Right lobe of liver (tissue), 4 donors: ENCODE results near the gene MACROD2.

Experiments
- POLR2A ChIP-seq: fragments of 450-650 bp; IDR thresholded peaks from one replicate; pipeline ENCODE4 v1.6.1; 2017; ENCODE audit warnings: antibody characterized with exemption, mild to moderate bottlenecking
- TF ChIP-seq, protein P1 (sequence below), 4 donors: fragments of 200-600 bp in 3 of 4; fragments of 450-650 bp in 1 of 4; IDR thresholded peaks; one replicate each; pipeline versions ENCODE4 v1.5.1 to v1.8.0; 2016 to 2022; ENCODE audit warnings: antibody characterized with exemption in 4 of 4, mild to moderate bottlenecking in 2 of 4
- donor health status: DM: no; HTN: no; CAD: no.
- donor health status: DM: no; HTN: no; CAD: no.
- donor health status: DM: no; HTN: yes; CAD: no.

DNA sequence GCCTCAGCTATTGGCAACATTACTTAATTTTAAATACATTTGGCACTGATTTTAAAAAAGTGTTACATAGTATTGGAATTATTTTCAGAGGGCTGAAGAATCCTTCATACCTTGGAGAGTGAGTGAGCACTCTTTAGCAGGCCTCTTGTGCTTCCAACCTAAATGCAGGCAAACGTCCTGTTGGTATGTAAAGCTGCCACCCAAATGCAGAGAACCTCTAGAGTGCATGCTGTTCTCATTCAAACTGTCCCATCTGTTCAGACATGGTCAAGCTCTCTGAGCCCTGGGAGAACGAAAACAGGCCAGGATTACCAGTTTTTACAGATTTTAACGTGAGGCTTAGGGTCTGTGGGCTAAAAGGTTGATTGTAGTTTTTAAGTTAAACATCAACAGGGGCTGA is 720.1 kb downstream of the MACROD2 start:
- TF ChIP-seq, protein P1, sequence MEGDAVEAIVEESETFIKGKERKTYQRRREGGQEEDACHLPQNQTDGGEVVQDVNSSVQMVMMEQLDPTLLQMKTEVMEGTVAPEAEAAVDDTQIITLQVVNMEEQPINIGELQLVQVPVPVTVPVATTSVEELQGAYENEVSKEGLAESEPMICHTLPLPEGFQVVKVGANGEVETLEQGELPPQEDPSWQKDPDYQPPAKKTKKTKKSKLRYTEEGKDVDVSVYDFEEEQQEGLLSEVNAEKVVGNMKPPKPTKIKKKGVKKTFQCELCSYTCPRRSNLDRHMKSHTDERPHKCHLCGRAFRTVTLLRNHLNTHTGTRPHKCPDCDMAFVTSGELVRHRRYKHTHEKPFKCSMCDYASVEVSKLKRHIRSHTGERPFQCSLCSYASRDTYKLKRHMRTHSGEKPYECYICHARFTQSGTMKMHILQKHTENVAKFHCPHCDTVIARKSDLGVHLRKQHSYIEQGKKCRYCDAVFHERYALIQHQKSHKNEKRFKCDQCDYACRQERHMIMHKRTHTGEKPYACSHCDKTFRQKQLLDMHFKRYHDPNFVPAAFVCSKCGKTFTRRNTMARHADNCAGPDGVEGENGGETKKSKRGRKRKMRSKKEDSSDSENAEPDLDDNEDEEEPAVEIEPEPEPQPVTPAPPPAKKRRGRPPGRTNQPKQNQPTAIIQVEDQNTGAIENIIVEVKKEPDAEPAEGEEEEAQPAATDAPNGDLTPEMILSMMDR (IDR thresholded peaks at IDR 0.05): no peak
- no peak for TF ChIP-seq POLR2A
